Measurements from ENCODE around the gene TASP1. TPM values are rescaled to one million over a fixed set of nuclear protein-coding genes. Genes with fewer than 3 reads are reported as not detected.
"Not testable (repeated sequence)": the region's sequence is repeated elsewhere in the genome, so short reads cannot be mapped to it uniquely, and the experiment has no call there.

The TASP1 gene
- total RNA-seq, 1 donor from 2014 or later: 7.7 TPM

DNA sequence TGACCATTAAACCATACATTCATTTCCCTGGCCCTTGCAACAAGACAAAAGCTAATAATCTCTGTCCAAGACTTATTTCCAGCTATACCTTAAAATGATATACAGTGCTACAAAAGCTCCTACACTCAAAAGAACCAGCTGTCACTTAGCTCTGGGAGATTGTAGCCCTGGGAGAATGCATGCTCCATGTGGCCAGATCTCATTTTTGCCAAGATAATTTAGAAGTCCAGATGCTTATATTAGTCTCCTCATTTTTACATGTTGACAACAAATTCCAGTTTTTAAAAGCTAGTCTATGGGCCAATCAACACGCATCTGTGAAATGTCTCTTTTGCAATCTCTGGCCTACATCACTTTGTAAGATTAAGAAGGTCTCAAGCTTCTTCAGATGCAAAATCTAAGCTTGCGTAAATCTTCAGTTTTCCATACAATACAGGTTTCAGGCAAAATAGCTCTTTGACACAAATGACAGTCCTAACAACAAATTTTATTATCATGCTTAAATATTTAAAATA is 27.1 kb downstream of the TASP1 start:
- no peak overlapping the region for H3K4me3 Mint-ChIP-seq
- H3K36me3 Mint-ChIP-seq (ENCODE audit: low read depth): peaks cover 9% of the 10 kb centered on the region
- no peaks in the 10 kb centered on the region for H3K4me1 Mint-ChIP-seq
- no peaks in the 10 kb centered on the region for H3K27me3 Mint-ChIP-seq (ENCODE audit: low read depth)
- DNase-seq (ENCODE audit: low read depth, low spot score): no peak
- no peaks in the 10 kb centered on the region for H3K9me3 Mint-ChIP-seq
- no peak overlapping the region for H3K27ac Mint-ChIP-seq (ENCODE audit: unreplicated experiment)
- TF ChIP-seq, protein P1, sequence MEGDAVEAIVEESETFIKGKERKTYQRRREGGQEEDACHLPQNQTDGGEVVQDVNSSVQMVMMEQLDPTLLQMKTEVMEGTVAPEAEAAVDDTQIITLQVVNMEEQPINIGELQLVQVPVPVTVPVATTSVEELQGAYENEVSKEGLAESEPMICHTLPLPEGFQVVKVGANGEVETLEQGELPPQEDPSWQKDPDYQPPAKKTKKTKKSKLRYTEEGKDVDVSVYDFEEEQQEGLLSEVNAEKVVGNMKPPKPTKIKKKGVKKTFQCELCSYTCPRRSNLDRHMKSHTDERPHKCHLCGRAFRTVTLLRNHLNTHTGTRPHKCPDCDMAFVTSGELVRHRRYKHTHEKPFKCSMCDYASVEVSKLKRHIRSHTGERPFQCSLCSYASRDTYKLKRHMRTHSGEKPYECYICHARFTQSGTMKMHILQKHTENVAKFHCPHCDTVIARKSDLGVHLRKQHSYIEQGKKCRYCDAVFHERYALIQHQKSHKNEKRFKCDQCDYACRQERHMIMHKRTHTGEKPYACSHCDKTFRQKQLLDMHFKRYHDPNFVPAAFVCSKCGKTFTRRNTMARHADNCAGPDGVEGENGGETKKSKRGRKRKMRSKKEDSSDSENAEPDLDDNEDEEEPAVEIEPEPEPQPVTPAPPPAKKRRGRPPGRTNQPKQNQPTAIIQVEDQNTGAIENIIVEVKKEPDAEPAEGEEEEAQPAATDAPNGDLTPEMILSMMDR (conservative IDR thresholded peaks at IDR 0.05): no peak

DNA sequence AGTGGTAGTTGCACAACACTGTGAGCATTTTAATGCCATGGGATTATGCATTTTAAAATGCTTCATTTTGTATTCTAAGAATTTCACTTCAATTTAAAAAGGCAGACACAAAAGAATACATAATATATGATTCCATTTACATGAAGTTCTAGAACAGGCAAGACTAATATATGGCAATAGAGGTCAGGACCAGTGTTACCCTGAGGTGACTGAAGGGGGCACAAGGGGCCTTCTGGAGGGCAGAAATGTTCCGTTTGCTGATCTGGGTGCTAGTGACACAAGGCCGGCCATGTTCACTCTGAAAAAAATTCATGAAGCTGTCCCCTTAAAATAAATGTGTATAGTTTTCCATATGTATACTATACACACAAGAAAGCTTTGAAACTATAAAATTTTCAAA is 28.5 kb downstream of the TASP1 start:
- TF ChIP-seq, protein P1 (conservative IDR thresholded peaks at IDR 0.05): peak; percentile 30
- Mint-ChIP-seq H3K36me3 (ENCODE audit: low read depth) (peaks cover 17% of the 10 kb centered on the region), H3K27me3 (ENCODE audit: low read depth) (no peaks in the 10 kb centered on the region), H3K4me3 (no peak overlapping the region), H3K4me1 (no peaks in the 10 kb centered on the region), H3K27ac (ENCODE audit: unreplicated experiment) (no peak overlapping the region), H3K9me3 (peaks cover 3% of the 10 kb centered on the region)
- DNase-seq (ENCODE audit: low read depth, low spot score): no peak

DNA sequence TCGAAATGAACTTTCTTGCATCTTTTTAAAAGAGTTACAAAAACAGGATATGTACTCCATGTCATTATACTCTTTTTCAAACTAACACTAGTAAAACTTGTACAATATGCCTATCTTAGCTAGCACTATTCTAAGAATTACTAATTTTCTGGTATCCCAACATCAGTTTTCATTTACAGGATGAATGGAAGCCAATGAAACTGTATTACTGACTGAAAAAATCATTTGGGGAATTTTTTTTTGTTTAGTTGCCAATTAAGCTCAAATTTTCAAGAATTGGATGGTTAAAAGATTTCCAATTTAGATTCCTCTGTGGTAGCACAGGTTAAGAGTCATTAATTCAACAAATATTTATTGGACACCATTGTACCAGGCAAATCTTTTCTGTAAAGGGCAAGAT is 30.7 kb downstream of the TASP1 start:
- no peaks in the 10 kb centered on the region for H3K27me3 Mint-ChIP-seq (ENCODE audit: low read depth)
- no peak overlapping the region for H3K27ac Mint-ChIP-seq (ENCODE audit: unreplicated experiment)
- no peak overlapping the region for H3K4me3 Mint-ChIP-seq
- no peak for DNase-seq (ENCODE audit: low read depth, low spot score)
- peaks cover 24% of the 10 kb centered on the region for H3K36me3 Mint-ChIP-seq (ENCODE audit: low read depth)
- TF ChIP-seq, protein P1 (conservative IDR thresholded peaks at IDR 0.05): no peak
- H3K4me1 Mint-ChIP-seq: no peaks in the 10 kb centered on the region
- H3K9me3 Mint-ChIP-seq: peaks cover 3% of the 10 kb centered on the region

DNA sequence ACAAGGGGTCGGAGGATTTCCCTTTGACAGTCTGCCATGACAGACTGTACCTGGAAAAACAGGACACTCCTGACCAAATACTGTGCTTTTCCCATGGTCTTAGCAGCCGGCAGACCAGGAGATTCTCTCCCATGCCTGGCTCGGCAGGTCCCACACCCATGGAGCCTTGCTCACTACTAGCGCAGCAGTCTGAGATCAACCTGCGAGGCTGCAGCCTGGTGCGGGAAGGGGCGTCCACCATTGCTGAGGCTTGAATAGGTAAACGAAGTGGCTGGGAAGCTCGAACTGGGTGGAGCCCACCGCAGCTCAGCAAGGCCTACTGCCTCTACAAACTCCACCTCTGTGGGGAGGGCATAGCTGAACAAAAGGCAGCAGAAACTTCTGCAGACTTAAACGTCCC is 45.3 kb downstream of the TASP1 start:
- not testable (repeated sequence) for H3K4me3 Mint-ChIP-seq; H3K27ac Mint-ChIP-seq (ENCODE audit: unreplicated experiment); H3K4me1 Mint-ChIP-seq; DNase-seq (ENCODE audit: low read depth, low spot score); H3K9me3 Mint-ChIP-seq; H3K27me3 Mint-ChIP-seq (ENCODE audit: low read depth)
- peaks cover 41% of the 10 kb centered on the region for H3K36me3 Mint-ChIP-seq (ENCODE audit: low read depth)

DNA sequence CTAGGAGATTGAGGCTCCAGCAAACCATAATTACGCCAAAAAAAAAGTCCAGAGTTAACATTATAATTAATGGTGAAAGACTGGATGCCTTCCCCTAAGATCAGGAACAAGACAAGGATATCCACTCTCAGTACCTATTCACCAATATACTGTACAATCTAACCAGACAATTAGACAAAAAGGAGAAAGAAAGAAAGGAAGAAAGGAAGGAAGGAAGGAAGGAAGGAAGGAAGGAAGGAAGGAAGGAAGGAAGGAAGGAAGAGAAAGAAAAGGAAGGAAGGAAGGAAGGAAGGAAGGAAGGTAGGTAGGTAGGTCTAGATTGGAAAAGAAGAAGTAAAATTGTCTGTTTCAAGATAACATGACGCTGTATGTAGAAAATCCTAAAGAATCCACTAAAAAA is 50.7 kb downstream of the TASP1 start:
- H3K36me3 Mint-ChIP-seq (ENCODE audit: low read depth): peaks cover 35% of the 10 kb centered on the region

DNA sequence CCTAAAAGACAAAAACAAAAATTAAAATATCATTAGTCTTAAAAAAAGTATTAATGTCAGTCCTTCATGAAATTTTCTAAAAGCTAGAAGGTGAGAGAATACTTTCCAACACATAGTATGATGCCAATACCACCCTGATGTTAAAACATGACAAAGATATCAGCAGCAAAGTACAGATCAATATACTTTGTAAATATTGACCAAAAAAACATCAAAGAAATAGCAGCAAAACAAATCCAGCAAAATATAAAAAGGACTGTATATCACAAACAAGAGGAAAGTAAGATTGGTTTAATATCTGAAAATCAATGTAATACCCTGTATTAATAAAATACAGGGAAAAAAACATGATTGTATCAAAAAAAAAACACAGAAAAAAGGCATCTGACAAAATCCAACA is 51.4 kb downstream of the TASP1 start:
- TF ChIP-seq, protein P1 (conservative IDR thresholded peaks at IDR 0.05): no peak
- Mint-ChIP-seq H3K36me3 (ENCODE audit: low read depth) (peaks cover 34% of the 10 kb centered on the region), H3K4me1 (no peaks in the 10 kb centered on the region), H3K4me3 (no peak overlapping the region), H3K9me3 (peaks cover 17% of the 10 kb centered on the region), H3K27ac (ENCODE audit: unreplicated experiment) (no peak overlapping the region), H3K27me3 (ENCODE audit: low read depth) (no peaks in the 10 kb centered on the region)
- DNase-seq (ENCODE audit: low read depth, low spot score): no peak

More for the DNA sequence above, 50.7 kb downstream of the TASP1 start:
- no peaks in the 10 kb centered on the region for H3K4me1 Mint-ChIP-seq
- H3K9me3 Mint-ChIP-seq: peaks cover 14% of the 10 kb centered on the region
- H3K4me3 Mint-ChIP-seq: no peak overlapping the region
- no peaks in the 10 kb centered on the region for H3K27me3 Mint-ChIP-seq (ENCODE audit: low read depth)
- H3K27ac Mint-ChIP-seq (ENCODE audit: unreplicated experiment): no peak overlapping the region
- TF ChIP-seq, protein P1 (conservative IDR thresholded peaks at IDR 0.05): no peak
- no peak for DNase-seq (ENCODE audit: low read depth, low spot score)
